GM13976 (cell line): ENCODE results near the gene C1QTNF5.
"Not testable (repeated sequence)": the region's sequence is repeated elsewhere in the genome, so short reads cannot be mapped to it uniquely, and the experiment has no call there.

ENCODE experiments used
- DNase-seq: peaks from one replicate; pipeline ENCODE4 v3.0.0; 2012; ENCODE audit warnings: low spot score
- CTCF ChIP-seq: IDR thresholded peaks from 2 replicates; pipeline ENCODE4 v1.5.1; 2012; ENCODE audit warnings: borderline replicate concordance, mild to moderate bottlenecking; ENCODE audit not compliant: insufficient read depth; ENCODE audit errors: extremely low read depth, missing control alignments, control extremely low read depth
- in situ Hi-C: fragments of 300-500 bp; cut with MboI; formaldehyde crosslinking; loops from one replicate; pipeline ENCODE4 v1.12.0; 2022; ENCODE audit warnings: low sequenced_read_pairs, mixed read lengths, inconsistent platforms; ENCODE audit not compliant: unreplicated experiment

The C1QTNF5 gene, protein sequence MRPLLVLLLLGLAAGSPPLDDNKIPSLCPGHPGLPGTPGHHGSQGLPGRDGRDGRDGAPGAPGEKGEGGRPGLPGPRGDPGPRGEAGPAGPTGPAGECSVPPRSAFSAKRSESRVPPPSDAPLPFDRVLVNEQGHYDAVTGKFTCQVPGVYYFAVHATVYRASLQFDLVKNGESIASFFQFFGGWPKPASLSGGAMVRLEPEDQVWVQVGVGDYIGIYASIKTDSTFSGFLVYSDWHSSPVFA

DNA sequence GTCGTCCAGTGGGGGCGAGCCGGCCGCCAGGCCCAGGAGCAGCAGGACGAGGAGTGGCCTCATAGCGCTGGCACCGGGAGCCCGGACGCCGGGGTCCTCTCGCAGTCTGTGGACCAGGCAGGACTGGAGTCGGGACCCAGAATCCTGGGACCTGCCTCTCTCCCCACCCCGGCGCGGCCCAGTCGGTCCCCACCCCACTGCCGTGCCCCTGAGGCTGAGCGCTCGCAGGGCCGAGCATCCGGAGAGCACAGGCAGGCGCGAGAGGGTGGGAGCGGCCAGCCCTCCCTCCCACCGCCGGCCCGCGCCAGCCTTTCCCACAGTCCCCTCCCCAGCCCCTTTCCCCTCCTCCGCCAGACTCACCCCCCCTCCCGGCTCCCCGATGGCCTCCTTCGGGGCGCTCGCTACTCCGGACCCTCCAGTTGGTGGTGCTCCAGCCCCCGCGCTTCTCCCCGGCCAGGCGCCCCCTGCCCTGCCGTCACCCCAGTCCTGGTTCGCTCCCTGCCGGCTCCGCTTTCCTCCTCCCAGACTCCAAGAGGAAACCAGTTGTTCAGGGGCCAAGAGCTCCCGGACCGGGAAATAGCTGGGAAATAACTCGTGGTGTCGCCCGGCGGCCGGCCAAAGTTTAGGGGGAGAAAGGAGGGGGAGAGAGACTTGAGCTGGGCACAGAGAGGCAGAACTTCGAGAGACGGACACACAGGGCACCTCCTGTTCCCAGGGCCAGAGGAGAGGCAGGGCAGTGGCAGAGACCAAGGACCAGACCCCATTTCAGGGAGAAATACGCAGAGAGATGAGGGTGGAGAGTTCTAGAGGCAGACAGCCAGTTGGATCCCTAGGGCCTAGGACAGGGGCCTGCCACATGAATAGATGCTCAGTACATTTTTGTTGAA is at the start of gene C1QTNF5:
C1QTNF5 (minus strand) TSS at position 549 of the 887 bp plus-strand sequence; CDS start at position 63, 486 bp downstream.
- TF ChIP-seq CTCF: no peak

DNA sequence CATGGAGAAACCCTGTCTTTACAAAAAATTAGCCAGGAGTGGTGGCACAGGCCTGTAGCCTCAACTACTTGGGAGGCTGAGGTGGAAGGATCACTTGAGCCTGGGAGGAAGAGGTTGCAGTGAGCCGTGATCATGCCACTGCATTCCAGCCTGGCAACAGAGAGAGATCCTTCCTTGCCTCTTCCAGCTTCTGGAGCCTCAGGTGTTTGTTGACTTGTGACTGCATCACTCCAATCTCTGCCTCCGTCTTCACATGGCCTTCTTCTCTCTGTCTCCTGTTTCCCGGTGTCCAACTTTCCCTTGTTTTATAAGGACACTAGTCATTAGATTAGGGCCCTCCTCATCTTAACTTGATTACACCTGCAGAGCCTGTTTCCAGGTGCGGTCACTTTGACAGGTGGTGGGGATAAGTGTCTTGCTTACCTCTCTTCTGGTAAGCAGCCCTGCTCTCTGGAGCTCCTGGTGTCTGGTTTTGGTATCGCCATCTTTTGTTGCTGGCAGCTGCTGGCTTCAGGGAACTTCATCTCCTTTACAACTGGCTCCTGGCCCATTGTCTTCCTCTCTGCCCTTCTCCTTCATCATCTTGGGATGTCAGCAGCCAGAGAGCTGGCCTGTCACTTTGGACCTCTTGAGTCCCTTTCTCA is 49.0 kb upstream of the C1QTNF5 start:
- TF ChIP-seq CTCF: no peak
- in situ Hi-C loops: no loop called here
- DNase-seq: peak; percentile 40

More for the DNA sequence above, at the start of gene C1QTNF5:
- in situ Hi-C loops: no loop called here
- DNase-seq: no peak

DNA sequence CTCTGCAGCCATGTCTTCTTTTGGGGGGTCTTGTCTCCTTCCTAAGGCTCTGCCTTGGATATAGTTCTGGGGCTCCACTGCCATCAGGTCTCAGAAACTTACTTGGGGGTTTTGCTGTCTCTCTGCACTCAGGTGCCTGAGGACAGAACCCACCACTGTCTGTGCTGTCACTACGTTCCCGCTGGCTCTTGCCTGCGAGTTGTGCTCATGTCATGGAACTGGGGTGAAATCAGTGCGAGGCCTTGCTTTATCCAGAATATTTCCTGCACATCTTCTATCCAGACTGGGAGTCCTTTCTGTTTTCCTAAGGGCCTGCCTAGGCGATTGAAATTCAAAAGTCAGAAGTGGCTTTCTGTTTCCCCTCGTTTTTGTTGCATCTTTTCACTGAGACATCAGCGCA is 47.4 kb upstream of the C1QTNF5 start:
- in situ Hi-C loops: no loop called here
- no peak for DNase-seq
- no peak for TF ChIP-seq CTCF

DNA sequence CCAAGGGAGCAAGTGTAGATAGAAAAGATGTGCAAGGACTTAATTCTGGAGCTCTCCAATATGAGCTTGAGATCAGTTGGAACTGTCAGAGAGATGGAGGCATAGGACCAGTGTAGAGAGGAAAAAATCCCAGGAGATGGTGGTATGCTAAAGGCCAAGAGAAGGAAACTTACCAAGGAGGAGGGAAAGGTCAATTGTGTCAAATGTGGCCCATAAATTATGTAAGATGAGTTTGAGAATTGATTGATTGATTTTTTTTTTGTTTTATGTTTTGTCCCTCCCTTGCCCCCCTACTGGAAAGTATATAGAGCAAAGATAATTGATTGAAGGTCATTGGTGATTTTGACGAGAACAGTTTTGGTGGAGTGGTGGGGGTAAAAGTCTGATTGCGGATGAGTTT is 43.6 kb upstream of the C1QTNF5 start:
- in situ Hi-C loops: no loop called here
- DNase-seq: peak; percentile 4
- TF ChIP-seq CTCF: no peak

- in situ Hi-C loops: not testable (repeated sequence)
Measured at GRCh38 chr11:119382513-119382912, 41.8 kb upstream of the C1QTNF5 start.

GRCh38 chr11:119382101-119382500 is 41.4 kb upstream of the C1QTNF5 start:
- in situ Hi-C loops: no loop called here
- TF ChIP-seq CTCF: no peak
- DNase-seq: peak; percentile 6

More at GRCh38 chr11:119382513-119382912, 41.8 kb upstream of the C1QTNF5 start:
- not testable (repeated sequence) for DNase-seq
